HepG2 (cell line): ENCODE measurements around the gene BCAT1. TPM values are rescaled to one million over a fixed set of nuclear protein-coding genes. Genes with fewer than 3 reads are reported as not detected.
A peak's percentile ranks its signal among the peaks of the same experiment; 100 is the strongest.

Experiments
- CBFB ChIP-seq: sonication (generic); formaldehyde crosslinking; IDR thresholded peaks from 2 replicates; pipeline ENCODE4 v1.4.0; 2020; ENCODE audit warnings: missing genetic modification reagents
- EZH2 ChIP-seq: conservative IDR thresholded peaks from 2 replicates; pipeline ENCODE4 v1.6.1; 2012; ENCODE audit warnings: mild to moderate bottlenecking, low read depth, low read length, moderate library complexity
- FOXA3 ChIP-seq: IDR thresholded peaks from 2 replicates; pipeline ENCODE4 v1.6.1; 2016; ENCODE audit warnings: missing genetic modification reagents, missing compliant biosample characterization
- FOXM1 ChIP-seq: sonication (generic); formaldehyde crosslinking; IDR thresholded peaks from 2 replicates; pipeline ENCODE4 v1.5.0; 2020; ENCODE audit warnings: missing genetic modification reagents
- GATA4 ChIP-seq: sonication (generic); IDR thresholded peaks from 2 replicates; pipeline ENCODE4 v1.6.1; 2016; ENCODE audit warnings: antibody characterized with exemption, low read depth, borderline replicate concordance
- MTF2 ChIP-seq: sonication (generic); formaldehyde crosslinking; IDR thresholded peaks from 2 replicates; pipeline ENCODE4 v1.5.0; 2020; ENCODE audit warnings: missing genetic modification reagents, borderline replicate concordance
- MXD4 ChIP-seq: IDR thresholded peaks from 2 replicates; pipeline ENCODE4 v1.6.1; 2016; ENCODE audit warnings: mild to moderate bottlenecking, missing biosample characterization, missing genetic modification reagents
- STAT5B ChIP-seq: sonication (generic); formaldehyde crosslinking; IDR thresholded peaks from 2 replicates; pipeline ENCODE4 v1.4.0; 2020; ENCODE audit warnings: missing genetic modification reagents
- ZNF343 ChIP-seq: sonication (generic); formaldehyde crosslinking; IDR thresholded peaks from 2 replicates; pipeline ENCODE4 v1.4.0; 2020; ENCODE audit warnings: mild to moderate bottlenecking, missing genetic modification reagents
- ZNF451 ChIP-seq: sonication (generic); formaldehyde crosslinking; IDR thresholded peaks from 2 replicates; pipeline ENCODE4 v1.5.0; 2020; ENCODE audit warnings: mild to moderate bottlenecking, missing genetic modification reagents
- ZNF720 ChIP-seq: sonication (generic); formaldehyde crosslinking; IDR thresholded peaks from 2 replicates; pipeline ENCODE4 v1.4.0; 2020; ENCODE audit warnings: missing genetic modification reagents
- polyA plus RNA-seq, 8 experiments: library from polyadenylated mRNA; depleted of rRNA in 3 of 8; stranded (reverse) in 7 of 8; unstranded in 1 of 8; fragments of >200 nt; fragmentation: Illumina TruSeq in 4 of 8; extraction: Trizol in 4 of 8; gene quantifications; 2 replicates each; pipeline versions ENCODE4 v1.2.1 to v1.2.3, GENCODE V29; 2011 to 2016; ENCODE audit warnings: low read depth in 4 of 8, missing spikeins in 1 of 8, mixed read lengths in 1 of 8; ENCODE audit not compliant: insufficient read depth in 1 of 8
- total RNA-seq, 5 experiments: library from RNA; depleted of rRNA; stranded (reverse); fragments of >200 nt; fragmentation: Illumina TruSeq; extraction: Trizol; gene quantifications; 2 replicates each; pipeline ENCODE4 v1.2.3, GENCODE V29; 2016; ENCODE audit warnings: low read depth in 1 of 5
- TF ChIP-seq, protein P1 (sequence below): sonication (generic); IDR thresholded peaks from 2 replicates; pipeline ENCODE4 v1.6.1; 2016; ENCODE audit warnings: low read depth, borderline replicate concordance
- TF ChIP-seq, protein P2 (sequence below): sonication (generic); formaldehyde crosslinking; IDR thresholded peaks from 2 replicates; pipeline ENCODE4 v1.8.1; 2023; ENCODE audit warnings: mild to moderate bottlenecking, missing genetic modification reagents
- TF ChIP-seq, protein P3 (sequence below): sonication (generic); formaldehyde crosslinking; IDR thresholded peaks from 2 replicates; pipeline ENCODE4 v1.5.0; 2020; ENCODE audit warnings: mild to moderate bottlenecking, missing genetic modification reagents
- TF ChIP-seq, protein P4 (sequence below): sonication (generic); formaldehyde crosslinking; conservative IDR thresholded peaks from 2 replicates; pipeline ENCODE4 v1.4.0; 2020; ENCODE audit warnings: missing genetic modification reagents
- TF ChIP-seq, protein P5 (sequence below): sonication (generic); formaldehyde crosslinking; IDR thresholded peaks from 2 replicates; pipeline ENCODE4 v1.9.0; 2021; ENCODE audit warnings: mild to moderate bottlenecking, missing genetic modification reagents

The BCAT1 gene
- total and polyA plus RNA-seq, 2 of the 13 experiments (the other 11 are each of a cell fraction or from before 2014, with no cell fraction given) = 8.0 to 75.5 TPM

DNA sequence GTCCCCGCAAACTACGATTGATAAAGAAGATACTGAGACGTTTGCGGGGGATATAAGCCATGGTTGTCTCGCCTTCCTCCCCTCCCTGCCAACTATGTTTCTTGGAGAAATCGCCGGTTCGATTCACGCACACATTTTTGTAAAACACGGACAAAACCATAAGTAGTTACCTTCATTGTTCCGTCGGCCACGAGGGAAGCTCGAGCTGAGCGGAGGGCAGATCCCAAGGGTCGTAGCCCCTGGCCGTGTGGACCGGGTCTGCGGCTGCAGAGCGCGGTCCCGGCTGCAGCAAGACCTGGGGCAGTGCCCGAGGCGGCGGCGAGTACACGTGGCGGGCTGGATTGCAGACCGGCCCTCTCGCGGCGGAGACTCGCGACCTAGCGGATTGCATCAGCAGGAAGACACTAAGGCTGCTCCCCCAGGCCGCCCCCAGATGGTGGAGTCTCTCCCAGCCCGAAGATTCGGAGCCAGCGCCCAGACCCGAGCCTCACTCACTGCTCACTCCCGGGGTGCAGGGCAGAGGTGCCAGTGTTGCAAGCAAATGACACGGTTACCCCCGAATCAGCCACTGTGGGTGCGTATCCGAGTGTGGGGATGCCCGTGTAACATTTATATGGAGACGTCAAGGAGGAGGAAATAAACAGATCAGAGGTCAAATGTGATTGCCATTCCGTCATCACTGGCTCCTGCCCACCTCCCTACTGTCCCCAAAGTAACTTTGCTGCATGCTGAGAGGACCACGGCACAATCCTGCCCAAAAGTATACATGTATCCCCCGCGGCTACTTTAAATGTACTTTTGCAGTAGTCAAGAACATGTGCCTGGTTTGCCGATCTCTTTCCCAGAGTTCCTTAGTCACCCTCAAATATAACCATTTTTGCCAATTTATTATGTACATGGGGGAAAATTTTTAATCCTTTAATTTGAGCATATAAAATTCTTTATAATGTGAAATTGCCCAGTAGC lies at the start of gene BCAT1 (continued):
- TF ChIP-seq FOXM1 (no peak), ZNF343 (no peak), STAT5B (no peak), MTF2 (no peak), ZNF451 (peak; percentile 27; the same call in 1 of the 2 replicates), ZNF720 (CRISPR knock-in tag) (no peak), FOXA3 (CRISPR knock-in tag) (peak; percentile 34), MXD4 (CRISPR knock-in tag) (peak; percentile 91), GATA4 (no peak), CBFB (CRISPR knock-in tag) (peak; percentile 63), EZH2 (no peak)
- TF ChIP-seq, protein P1, sequence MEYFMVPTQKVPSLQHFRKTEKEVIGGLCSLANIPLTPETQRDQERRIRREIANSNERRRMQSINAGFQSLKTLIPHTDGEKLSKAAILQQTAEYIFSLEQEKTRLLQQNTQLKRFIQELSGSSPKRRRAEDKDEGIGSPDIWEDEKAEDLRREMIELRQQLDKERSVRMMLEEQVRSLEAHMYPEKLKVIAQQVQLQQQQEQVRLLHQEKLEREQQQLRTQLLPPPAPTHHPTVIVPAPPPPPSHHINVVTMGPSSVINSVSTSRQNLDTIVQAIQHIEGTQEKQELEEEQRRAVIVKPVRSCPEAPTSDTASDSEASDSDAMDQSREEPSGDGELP = no peak
- TF ChIP-seq, protein P2, sequence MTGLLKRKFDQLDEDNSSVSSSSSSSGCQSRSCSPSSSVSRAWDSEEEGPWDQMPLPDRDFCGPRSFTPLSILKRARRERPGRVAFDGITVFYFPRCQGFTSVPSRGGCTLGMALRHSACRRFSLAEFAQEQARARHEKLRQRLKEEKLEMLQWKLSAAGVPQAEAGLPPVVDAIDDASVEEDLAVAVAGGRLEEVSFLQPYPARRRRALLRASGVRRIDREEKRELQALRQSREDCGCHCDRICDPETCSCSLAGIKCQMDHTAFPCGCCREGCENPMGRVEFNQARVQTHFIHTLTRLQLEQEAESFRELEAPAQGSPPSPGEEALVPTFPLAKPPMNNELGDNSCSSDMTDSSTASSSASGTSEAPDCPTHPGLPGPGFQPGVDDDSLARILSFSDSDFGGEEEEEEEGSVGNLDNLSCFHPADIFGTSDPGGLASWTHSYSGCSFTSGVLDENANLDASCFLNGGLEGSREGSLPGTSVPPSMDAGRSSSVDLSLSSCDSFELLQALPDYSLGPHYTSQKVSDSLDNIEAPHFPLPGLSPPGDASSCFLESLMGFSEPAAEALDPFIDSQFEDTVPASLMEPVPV (CRISPR knock-in tag) = peak; percentile 78; the same call in 1 of the 2 replicates
- TF ChIP-seq, protein P3, sequence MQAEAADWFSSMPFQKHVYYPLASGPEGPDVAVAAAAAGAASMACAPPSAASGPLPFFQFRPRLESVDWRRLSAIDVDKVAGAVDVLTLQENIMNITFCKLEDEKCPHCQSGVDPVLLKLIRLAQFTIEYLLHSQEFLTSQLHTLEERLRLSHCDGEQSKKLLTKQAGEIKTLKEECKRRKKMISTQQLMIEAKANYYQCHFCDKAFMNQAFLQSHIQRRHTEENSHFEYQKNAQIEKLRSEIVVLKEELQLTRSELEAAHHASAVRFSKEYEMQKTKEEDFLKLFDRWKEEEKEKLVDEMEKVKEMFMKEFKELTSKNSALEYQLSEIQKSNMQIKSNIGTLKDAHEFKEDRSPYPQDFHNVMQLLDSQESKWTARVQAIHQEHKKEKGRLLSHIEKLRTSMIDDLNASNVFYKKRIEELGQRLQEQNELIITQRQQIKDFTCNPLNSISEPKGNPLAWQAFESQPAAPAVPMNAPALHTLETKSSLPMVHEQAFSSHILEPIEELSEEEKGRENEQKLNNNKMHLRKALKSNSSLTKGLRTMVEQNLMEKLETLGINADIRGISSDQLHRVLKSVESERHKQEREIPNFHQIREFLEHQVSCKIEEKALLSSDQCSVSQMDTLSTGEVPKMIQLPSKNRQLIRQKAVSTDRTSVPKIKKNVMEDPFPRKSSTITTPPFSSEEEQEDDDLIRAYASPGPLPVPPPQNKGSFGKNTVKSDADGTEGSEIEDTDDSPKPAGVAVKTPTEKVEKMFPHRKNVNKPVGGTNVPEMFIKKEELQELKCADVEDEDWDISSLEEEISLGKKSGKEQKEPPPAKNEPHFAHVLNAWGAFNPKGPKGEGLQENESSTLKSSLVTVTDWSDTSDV (CRISPR knock-in tag) = no peak
- TF ChIP-seq, protein P4, sequence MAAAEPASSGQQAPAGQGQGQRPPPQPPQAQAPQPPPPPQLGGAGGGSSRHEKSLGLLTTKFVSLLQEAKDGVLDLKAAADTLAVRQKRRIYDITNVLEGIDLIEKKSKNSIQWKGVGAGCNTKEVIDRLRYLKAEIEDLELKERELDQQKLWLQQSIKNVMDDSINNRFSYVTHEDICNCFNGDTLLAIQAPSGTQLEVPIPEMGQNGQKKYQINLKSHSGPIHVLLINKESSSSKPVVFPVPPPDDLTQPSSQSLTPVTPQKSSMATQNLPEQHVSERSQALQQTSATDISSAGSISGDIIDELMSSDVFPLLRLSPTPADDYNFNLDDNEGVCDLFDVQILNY (CRISPR knock-in tag) = no peak
- TF ChIP-seq, protein P5, sequence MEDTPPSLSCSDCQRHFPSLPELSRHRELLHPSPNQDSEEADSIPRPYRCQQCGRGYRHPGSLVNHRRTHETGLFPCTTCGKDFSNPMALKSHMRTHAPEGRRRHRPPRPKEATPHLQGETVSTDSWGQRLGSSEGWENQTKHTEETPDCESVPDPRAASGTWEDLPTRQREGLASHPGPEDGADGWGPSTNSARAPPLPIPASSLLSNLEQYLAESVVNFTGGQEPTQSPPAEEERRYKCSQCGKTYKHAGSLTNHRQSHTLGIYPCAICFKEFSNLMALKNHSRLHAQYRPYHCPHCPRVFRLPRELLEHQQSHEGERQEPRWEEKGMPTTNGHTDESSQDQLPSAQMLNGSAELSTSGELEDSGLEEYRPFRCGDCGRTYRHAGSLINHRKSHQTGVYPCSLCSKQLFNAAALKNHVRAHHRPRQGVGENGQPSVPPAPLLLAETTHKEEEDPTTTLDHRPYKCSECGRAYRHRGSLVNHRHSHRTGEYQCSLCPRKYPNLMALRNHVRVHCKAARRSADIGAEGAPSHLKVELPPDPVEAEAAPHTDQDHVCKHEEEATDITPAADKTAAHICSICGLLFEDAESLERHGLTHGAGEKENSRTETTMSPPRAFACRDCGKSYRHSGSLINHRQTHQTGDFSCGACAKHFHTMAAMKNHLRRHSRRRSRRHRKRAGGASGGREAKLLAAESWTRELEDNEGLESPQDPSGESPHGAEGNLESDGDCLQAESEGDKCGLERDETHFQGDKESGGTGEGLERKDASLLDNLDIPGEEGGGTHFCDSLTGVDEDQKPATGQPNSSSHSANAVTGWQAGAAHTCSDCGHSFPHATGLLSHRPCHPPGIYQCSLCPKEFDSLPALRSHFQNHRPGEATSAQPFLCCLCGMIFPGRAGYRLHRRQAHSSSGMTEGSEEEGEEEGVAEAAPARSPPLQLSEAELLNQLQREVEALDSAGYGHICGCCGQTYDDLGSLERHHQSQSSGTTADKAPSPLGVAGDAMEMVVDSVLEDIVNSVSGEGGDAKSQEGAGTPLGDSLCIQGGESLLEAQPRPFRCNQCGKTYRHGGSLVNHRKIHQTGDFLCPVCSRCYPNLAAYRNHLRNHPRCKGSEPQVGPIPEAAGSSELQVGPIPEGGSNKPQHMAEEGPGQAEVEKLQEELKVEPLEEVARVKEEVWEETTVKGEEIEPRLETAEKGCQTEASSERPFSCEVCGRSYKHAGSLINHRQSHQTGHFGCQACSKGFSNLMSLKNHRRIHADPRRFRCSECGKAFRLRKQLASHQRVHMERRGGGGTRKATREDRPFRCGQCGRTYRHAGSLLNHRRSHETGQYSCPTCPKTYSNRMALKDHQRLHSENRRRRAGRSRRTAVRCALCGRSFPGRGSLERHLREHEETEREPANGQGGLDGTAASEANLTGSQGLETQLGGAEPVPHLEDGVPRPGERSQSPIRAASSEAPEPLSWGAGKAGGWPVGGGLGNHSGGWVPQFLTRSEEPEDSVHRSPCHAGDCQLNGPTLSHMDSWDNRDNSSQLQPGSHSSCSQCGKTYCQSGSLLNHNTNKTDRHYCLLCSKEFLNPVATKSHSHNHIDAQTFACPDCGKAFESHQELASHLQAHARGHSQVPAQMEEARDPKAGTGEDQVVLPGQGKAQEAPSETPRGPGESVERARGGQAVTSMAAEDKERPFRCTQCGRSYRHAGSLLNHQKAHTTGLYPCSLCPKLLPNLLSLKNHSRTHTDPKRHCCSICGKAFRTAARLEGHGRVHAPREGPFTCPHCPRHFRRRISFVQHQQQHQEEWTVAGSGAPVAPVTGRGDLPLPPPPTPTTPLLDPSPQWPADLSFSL (CRISPR knock-in tag) = 0 out of 2 replicates have a peak, but pooled peaks have one; percentile 35
